PC-9 (cell line): Measurements from ENCODE around the gene DBNL.

Experiments
- EZH2 ChIP-seq: fragments of 200-600 bp; sonication (generic); IDR thresholded peaks from 2 replicates; pipeline ENCODE4 v1.8.0; 2017; ENCODE audit warnings: antibody characterized with exemption, low read depth
- TF ChIP-seq, protein P1 (sequence below): fragments of 200-600 bp; sonication (generic); conservative IDR thresholded peaks from 2 replicates; pipeline ENCODE4 v1.6.1; 2017; ENCODE audit warnings: mixed run types, antibody characterized with exemption, mild to moderate bottlenecking, moderate library complexity

DNA sequence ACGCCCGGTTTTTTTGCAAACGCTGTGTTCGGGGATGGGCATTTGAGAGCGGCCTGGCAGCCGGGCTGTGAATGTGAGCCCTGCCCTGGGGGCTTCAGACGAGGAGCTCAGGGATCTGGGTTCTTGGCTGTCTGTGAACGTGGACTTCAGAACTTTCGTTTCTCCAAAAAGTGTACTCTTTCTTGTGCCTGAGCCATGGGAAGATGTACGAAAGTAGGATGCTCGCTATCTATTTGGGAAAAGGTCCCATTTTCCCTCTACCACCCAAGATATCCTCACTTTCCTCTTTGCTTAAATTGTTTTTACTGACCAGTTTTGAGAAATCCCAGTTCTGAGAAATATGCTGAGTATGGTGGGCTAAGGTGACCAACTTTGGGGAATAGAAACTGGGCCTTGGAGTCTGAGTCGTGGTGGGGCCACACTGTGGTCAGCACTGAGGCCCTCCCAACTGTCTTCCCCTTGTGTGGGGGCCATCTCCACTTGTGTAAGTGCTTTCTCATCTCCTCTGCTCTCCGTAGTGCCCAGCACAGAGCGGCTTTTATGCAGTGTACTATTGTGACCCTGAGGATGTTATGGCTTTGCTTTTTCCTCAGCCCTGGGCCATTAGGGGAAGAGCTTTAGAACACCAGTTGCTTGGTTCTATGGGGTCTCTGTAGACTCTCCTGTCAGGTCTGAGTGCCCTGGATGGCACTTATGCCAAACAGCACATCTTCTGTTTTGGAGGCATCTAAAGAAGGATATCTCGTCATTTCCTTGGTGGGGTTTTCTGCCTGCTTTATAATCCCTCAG, 918 bp downstream of the DBNL start:
- TF ChIP-seq EZH2: no peak
- TF ChIP-seq, protein P1, sequence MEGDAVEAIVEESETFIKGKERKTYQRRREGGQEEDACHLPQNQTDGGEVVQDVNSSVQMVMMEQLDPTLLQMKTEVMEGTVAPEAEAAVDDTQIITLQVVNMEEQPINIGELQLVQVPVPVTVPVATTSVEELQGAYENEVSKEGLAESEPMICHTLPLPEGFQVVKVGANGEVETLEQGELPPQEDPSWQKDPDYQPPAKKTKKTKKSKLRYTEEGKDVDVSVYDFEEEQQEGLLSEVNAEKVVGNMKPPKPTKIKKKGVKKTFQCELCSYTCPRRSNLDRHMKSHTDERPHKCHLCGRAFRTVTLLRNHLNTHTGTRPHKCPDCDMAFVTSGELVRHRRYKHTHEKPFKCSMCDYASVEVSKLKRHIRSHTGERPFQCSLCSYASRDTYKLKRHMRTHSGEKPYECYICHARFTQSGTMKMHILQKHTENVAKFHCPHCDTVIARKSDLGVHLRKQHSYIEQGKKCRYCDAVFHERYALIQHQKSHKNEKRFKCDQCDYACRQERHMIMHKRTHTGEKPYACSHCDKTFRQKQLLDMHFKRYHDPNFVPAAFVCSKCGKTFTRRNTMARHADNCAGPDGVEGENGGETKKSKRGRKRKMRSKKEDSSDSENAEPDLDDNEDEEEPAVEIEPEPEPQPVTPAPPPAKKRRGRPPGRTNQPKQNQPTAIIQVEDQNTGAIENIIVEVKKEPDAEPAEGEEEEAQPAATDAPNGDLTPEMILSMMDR: no peak
